HEK293 (cell line): ENCODE measurements around the gene FOXP3.

Source experiments
- EGR2 ChIP-seq: fragments of 450-650 bp; formaldehyde crosslinking; IDR thresholded peaks from 2 replicates; pipeline ENCODE4 v1.5.1; 2016; ENCODE audit warnings: low read depth, missing biosample characterization, missing genetic modification characterization
- KLF1 ChIP-seq: fragments of 450-650 bp; formaldehyde crosslinking; IDR thresholded peaks from 2 replicates; pipeline ENCODE4 v1.5.1; 2016; ENCODE audit warnings: missing biosample characterization, missing genetic modification characterization
- KLF16 ChIP-seq: fragments of 450-650 bp; formaldehyde crosslinking; IDR thresholded peaks from 2 replicates; pipeline ENCODE4 v1.5.1; 2017; ENCODE audit warnings: missing biosample characterization, missing genetic modification characterization
- KLF7 ChIP-seq: fragments of 450-650 bp; formaldehyde crosslinking; IDR thresholded peaks from 2 replicates; pipeline ENCODE4 v1.5.1; 2016; ENCODE audit warnings: missing biosample characterization, missing genetic modification characterization, borderline replicate concordance
- KLF9 ChIP-seq: fragments of 450-650 bp; formaldehyde crosslinking; IDR thresholded peaks from 2 replicates; pipeline ENCODE4 v1.5.1; 2016; ENCODE audit warnings: missing biosample characterization, missing genetic modification characterization, low read depth
- PRDM10 ChIP-seq: fragments of 450-650 bp; formaldehyde crosslinking; IDR thresholded peaks from 2 replicates; pipeline ENCODE4 v1.5.1; 2016; ENCODE audit warnings: missing biosample characterization, missing genetic modification characterization
- SP7 ChIP-seq: fragments of 450-650 bp; formaldehyde crosslinking; IDR thresholded peaks from 2 replicates; pipeline ENCODE4 v1.5.1; 2016; ENCODE audit warnings: missing biosample characterization, missing genetic modification characterization
- ZBTB21 ChIP-seq: fragments of 450-650 bp; formaldehyde crosslinking; IDR thresholded peaks from 2 replicates; pipeline ENCODE4 v1.5.1; 2017; ENCODE audit warnings: missing biosample characterization, missing genetic modification characterization
- ZBTB6 ChIP-seq: fragments of 450-650 bp; formaldehyde crosslinking; IDR thresholded peaks from 2 replicates; pipeline ENCODE4 v1.5.1; 2017; ENCODE audit warnings: missing biosample characterization, missing genetic modification characterization
- ZFP41 ChIP-seq: fragments of 450-650 bp; formaldehyde crosslinking; IDR thresholded peaks from 2 replicates; pipeline ENCODE4 v1.5.1; 2016; ENCODE audit warnings: missing biosample characterization, missing genetic modification characterization, borderline replicate concordance
- ZNF121 ChIP-seq: fragments of 450-650 bp; formaldehyde crosslinking; IDR thresholded peaks from 2 replicates; pipeline ENCODE4 v1.5.1; 2016; ENCODE audit warnings: missing biosample characterization, missing genetic modification characterization
- ZNF132 ChIP-seq: fragments of 450-650 bp; formaldehyde crosslinking; IDR thresholded peaks from 2 replicates; pipeline ENCODE4 v1.5.1; 2017; ENCODE audit warnings: missing biosample characterization, missing genetic modification characterization, borderline replicate concordance
- ZNF214 ChIP-seq: fragments of 450-650 bp; formaldehyde crosslinking; IDR thresholded peaks from 2 replicates; pipeline ENCODE4 v1.5.1; 2017; ENCODE audit warnings: missing biosample characterization, mild to moderate bottlenecking, missing genetic modification characterization, borderline replicate concordance
- ZNF324 ChIP-seq: fragments of 450-650 bp; formaldehyde crosslinking; IDR thresholded peaks from 2 replicates; pipeline ENCODE4 v1.5.1; 2016; ENCODE audit warnings: missing biosample characterization, missing genetic modification characterization
- ZNF341 ChIP-seq: fragments of 450-650 bp; formaldehyde crosslinking; IDR thresholded peaks from 2 replicates; pipeline ENCODE4; 2016; ENCODE audit warnings: low read depth, missing biosample characterization, missing genetic modification characterization
- ZNF391 ChIP-seq: fragments of 450-650 bp; formaldehyde crosslinking; IDR thresholded peaks from 2 replicates; pipeline ENCODE4 v1.5.1; 2016; ENCODE audit warnings: low read depth, missing biosample characterization, missing genetic modification characterization, borderline replicate concordance
- ZNF561 ChIP-seq: fragments of 450-650 bp; IDR thresholded peaks from 2 replicates; pipeline ENCODE4 v1.5.1; 2018; ENCODE audit warnings: missing biosample characterization, missing genetic modification characterization, borderline replicate concordance
- ZNF610 ChIP-seq: fragments of 450-650 bp; formaldehyde crosslinking; IDR thresholded peaks from 2 replicates; pipeline ENCODE4 v1.5.1; 2016; ENCODE audit warnings: missing biosample characterization, missing genetic modification characterization, borderline replicate concordance
- ZNF768 ChIP-seq: fragments of 450-650 bp; formaldehyde crosslinking; IDR thresholded peaks from 2 replicates; pipeline ENCODE4 v1.5.1; 2018; ENCODE audit warnings: missing biosample characterization, mild to moderate bottlenecking, missing genetic modification characterization
- ZSCAN23 ChIP-seq: fragments of 450-650 bp; formaldehyde crosslinking; IDR thresholded peaks from 2 replicates; pipeline ENCODE4 v1.5.1; 2016; ENCODE audit warnings: missing biosample characterization, missing genetic modification characterization
- ZXDB ChIP-seq: fragments of 450-650 bp; formaldehyde crosslinking; IDR thresholded peaks from 2 replicates; pipeline ENCODE4 v1.5.1; 2016; ENCODE audit warnings: missing biosample characterization, missing genetic modification characterization
- TF ChIP-seq, protein P1 (sequence below): fragments of 450-650 bp; formaldehyde crosslinking; IDR thresholded peaks from 2 replicates; pipeline ENCODE4 v1.5.1; 2016; ENCODE audit warnings: missing biosample characterization, missing genetic modification characterization, borderline replicate concordance
- TF ChIP-seq, protein P2 (sequence below): fragments of 450-650 bp; formaldehyde crosslinking; IDR thresholded peaks from 2 replicates; pipeline ENCODE4 v1.5.1; 2016; ENCODE audit warnings: missing biosample characterization, missing genetic modification characterization
- TF ChIP-seq, protein P3 (sequence below): fragments of 450-650 bp; formaldehyde crosslinking; IDR thresholded peaks from 2 replicates; pipeline ENCODE4 v1.5.1; 2016; ENCODE audit warnings: missing biosample characterization, missing genetic modification characterization

Gene FOXP3

DNA sequence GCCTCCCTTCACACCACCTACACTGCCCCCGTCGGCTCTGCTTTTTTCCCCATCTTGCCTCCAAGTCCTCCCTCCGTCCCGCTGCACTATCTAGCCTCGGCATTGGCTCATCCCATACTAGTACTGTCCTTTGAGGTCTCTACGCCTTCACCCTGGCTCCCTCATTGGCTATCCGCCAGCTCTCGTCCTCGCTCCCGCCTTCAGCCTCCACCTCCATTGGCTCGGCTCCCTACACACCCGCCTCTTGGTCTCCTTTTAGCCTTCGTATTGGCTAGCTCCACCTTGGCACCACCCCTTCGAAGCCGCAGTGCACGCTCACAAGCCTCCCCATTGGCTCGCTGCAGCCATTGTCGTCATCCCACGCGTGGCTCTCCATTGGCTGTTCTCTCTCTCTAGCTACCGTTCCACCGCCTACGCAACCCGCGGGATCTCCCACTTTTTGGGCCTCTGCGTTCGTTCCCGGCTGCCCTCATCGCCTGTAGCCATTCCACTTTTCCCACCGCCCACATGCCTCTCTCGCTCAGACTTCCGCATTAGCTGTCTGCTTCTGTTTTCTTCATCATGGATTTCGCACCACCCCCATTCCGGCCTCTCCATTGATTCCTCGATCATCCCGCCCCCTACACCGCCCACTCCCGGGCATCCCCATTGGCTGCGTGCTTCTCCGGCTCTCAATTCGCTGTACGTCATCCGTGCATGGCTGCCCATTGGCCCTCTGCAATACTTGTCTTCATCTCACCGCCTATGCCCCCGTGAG is 4.7 kb upstream of the FOXP3 start (continued):
- TF ChIP-seq, protein P1, sequence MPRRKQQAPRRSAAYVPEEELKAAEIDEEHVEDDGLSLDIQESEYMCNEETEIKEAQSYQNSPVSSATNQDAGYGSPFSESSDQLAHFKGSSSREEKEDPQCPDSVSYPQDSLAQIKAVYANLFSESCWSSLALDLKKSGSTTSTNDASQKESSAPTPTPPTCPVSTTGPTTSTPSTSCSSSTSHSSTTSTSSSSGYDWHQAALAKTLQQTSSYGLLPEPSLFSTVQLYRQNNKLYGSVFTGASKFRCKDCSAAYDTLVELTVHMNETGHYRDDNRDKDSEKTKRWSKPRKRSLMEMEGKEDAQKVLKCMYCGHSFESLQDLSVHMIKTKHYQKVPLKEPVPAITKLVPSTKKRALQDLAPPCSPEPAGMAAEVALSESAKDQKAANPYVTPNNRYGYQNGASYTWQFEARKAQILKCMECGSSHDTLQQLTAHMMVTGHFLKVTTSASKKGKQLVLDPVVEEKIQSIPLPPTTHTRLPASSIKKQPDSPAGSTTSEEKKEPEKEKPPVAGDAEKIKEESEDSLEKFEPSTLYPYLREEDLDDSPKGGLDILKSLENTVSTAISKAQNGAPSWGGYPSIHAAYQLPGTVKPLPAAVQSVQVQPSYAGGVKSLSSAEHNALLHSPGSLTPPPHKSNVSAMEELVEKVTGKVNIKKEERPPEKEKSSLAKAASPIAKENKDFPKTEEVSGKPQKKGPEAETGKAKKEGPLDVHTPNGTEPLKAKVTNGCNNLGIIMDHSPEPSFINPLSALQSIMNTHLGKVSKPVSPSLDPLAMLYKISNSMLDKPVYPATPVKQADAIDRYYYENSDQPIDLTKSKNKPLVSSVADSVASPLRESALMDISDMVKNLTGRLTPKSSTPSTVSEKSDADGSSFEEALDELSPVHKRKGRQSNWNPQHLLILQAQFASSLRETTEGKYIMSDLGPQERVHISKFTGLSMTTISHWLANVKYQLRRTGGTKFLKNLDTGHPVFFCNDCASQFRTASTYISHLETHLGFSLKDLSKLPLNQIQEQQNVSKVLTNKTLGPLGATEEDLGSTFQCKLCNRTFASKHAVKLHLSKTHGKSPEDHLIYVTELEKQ (tag by site-specific recombination) = no peak
- no peak for TF ChIP-seq ZNF132
- TF ChIP-seq ZNF214 (tag by site-specific recombination) = no peak
- no peak for TF ChIP-seq ZNF121 (tag by site-specific recombination)
- TF ChIP-seq ZNF391 (tag by site-specific recombination) = 0 out of 2 replicates have a peak, but pooled peaks have one; percentile 20
- TF ChIP-seq KLF7 (tag by site-specific recombination) = peak; percentile 25; the same call in 1 of the 2 replicates
- TF ChIP-seq SP7 (tag by site-specific recombination) = peak; percentile 45
- TF ChIP-seq, protein P2, sequence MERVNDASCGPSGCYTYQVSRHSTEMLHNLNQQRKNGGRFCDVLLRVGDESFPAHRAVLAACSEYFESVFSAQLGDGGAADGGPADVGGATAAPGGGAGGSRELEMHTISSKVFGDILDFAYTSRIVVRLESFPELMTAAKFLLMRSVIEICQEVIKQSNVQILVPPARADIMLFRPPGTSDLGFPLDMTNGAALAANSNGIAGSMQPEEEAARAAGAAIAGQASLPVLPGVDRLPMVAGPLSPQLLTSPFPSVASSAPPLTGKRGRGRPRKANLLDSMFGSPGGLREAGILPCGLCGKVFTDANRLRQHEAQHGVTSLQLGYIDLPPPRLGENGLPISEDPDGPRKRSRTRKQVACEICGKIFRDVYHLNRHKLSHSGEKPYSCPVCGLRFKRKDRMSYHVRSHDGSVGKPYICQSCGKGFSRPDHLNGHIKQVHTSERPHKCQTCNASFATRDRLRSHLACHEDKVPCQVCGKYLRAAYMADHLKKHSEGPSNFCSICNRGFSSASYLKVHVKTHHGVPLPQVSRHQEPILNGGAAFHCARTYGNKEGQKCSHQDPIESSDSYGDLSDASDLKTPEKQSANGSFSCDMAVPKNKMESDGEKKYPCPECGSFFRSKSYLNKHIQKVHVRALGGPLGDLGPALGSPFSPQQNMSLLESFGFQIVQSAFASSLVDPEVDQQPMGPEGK (tag by site-specific recombination) = peak; percentile 60
- peak; percentile 54; the same call in 1 of the 2 replicates for TF ChIP-seq KLF1 (tag by site-specific recombination)
- TF ChIP-seq ZNF610 (tag by site-specific recombination) = no peak
- TF ChIP-seq ZNF561 (tag by site-specific recombination) = no peak
- peak; percentile 90 for TF ChIP-seq KLF16
- TF ChIP-seq ZFP41 = no peak
- TF ChIP-seq ZSCAN23 (tag by site-specific recombination) = no peak
- no peak for TF ChIP-seq ZNF768 (tag by site-specific recombination)
- TF ChIP-seq ZBTB6 (tag by site-specific recombination) = no peak
- TF ChIP-seq ZNF341 (tag by site-specific recombination) = peak; percentile 96
- TF ChIP-seq ZNF324 (tag by site-specific recombination) = 0 out of 2 replicates have a peak, but pooled peaks have one; percentile 44
- peak; percentile 99 for TF ChIP-seq PRDM10
- peak; percentile 98 for TF ChIP-seq EGR2
- peak; percentile 75 for TF ChIP-seq ZXDB (tag by site-specific recombination)
- TF ChIP-seq KLF9 (tag by site-specific recombination) = peak; percentile 91
- TF ChIP-seq, protein P3, sequence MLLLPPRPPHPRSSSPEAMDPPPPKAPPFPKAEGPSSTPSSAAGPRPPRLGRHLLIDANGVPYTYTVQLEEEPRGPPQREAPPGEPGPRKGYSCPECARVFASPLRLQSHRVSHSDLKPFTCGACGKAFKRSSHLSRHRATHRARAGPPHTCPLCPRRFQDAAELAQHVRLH (tag by site-specific recombination) = peak; percentile 97
- peak; percentile 62 for TF ChIP-seq ZBTB21
